ENCODE results near the gene PANX2. TPM values are rescaled to one million over a fixed set of nuclear protein-coding genes. Genes with fewer than 3 reads are reported as not detected.
"Not testable (repeated sequence)": the region's sequence is repeated elsewhere in the genome, so short reads cannot be mapped to it uniquely, and the experiment has no call there.

PANX2 gene
- total RNA-seq, 2 donors from 2014 or later: 0.09 to 0.14 TPM

GRCh38 chr22:50167689-50168489 lies 2.6 kb upstream of the PANX2 start:
- DNase-seq (no peak), ATAC-seq (no peak)
- intact Hi-C loops (cut with DNase I, micrococcal nuclease): no loop called here

GRCh38 chr22:50168490-50169180 lies 1.9 kb upstream of the PANX2 start:
- DNase-seq; ATAC-seq; intact Hi-C loops (cut with DNase I, micrococcal nuclease): not testable (repeated sequence)

- no peak for ATAC-seq
- intact Hi-C loops (cut with DNase I, micrococcal nuclease): no loop called here
- no peak for DNase-seq
Observed at GRCh38 chr22:50169181-50169759, 1.3 kb upstream of the PANX2 start.

GRCh38 chr22:50169774-50170341 lies 673 bp upstream of the PANX2 start:
- DNase-seq: no peak
- intact Hi-C loops (cut with DNase I, micrococcal nuclease): no loop called here
- no peak for ATAC-seq

GRCh38 chr22:50171319-50171964 lies 911 bp downstream of the PANX2 start:
- intact Hi-C loops (cut with DNase I, micrococcal nuclease): no loop called here
- ATAC-seq: no peak
- DNase-seq: no peak

- DNase-seq (no peak), ATAC-seq (no peak)
- intact Hi-C loops (cut with DNase I, micrococcal nuclease): no loop called here
Observed at GRCh38 chr22:50171965-50172421, 1.5 kb downstream of the PANX2 start.

- DNase-seq: no peak
- intact Hi-C loops (cut with DNase I, micrococcal nuclease): no loop called here
- no peak for ATAC-seq
Observed at GRCh38 chr22:50173311-50173982, 2.9 kb downstream of the PANX2 start.

- intact Hi-C loops (cut with DNase I, micrococcal nuclease): no loop called here
- ATAC-seq (no peak), DNase-seq (no peak)
Observed at GRCh38 chr22:50173983-50174355, 3.4 kb downstream of the PANX2 start.

GRCh38 chr22:50174382-50175190 lies 4.1 kb downstream of the PANX2 start:
- ATAC-seq (no peak), DNase-seq (no peak)
- intact Hi-C loops (cut with DNase I, micrococcal nuclease): no loop called here

GRCh38 chr22:50175191-50175461 lies 4.6 kb downstream of the PANX2 start:
- DNase-seq (no peak), ATAC-seq (no peak)

GRCh38 chr22:50175921-50176849 lies 5.7 kb downstream of the PANX2 start:
- ATAC-seq (no peak), DNase-seq (no peak)
- intact Hi-C loops (cut with DNase I, micrococcal nuclease): no loop called here

More at GRCh38 chr22:50175191-50175461, 4.6 kb downstream of the PANX2 start:
- intact Hi-C loops (cut with DNase I, micrococcal nuclease): no loop called here

- no peak for DNase-seq
- intact Hi-C loops (cut with DNase I, micrococcal nuclease): no loop called here
- no peak for ATAC-seq
Observed at GRCh38 chr22:50176850-50177536, 6.5 kb downstream of the PANX2 start.

GRCh38 chr22:50177537-50178470 lies 7.3 kb downstream of the PANX2 start:
- no peak for ATAC-seq
- intact Hi-C loops (cut with DNase I, micrococcal nuclease): no loop called here
- DNase-seq: no peak

- no peak for DNase-seq
- intact Hi-C loops (cut with DNase I, micrococcal nuclease): no loop called here
Observed at GRCh38 chr22:50178471-50178864, 7.9 kb downstream of the PANX2 start.

More at GRCh38 chr22:50178471-50178864, 7.9 kb downstream of the PANX2 start:
- no peak for ATAC-seq
